GM20431 (cell line): Measurements from ENCODE around the gene CBX8.

Experiments
- in situ Hi-C: fragments of 300-500 bp; cut with MseI, MboI; formaldehyde crosslinking; loops from one replicate; pipeline ENCODE4 v1.15.0; 2020; ENCODE audit warnings: low sequenced_read_pairs; ENCODE audit not compliant: unreplicated experiment

CBX8 gene

GRCh38 chr17:79821331-79822095, 24.6 kb upstream of the CBX8 start:
- in situ Hi-C loops = no loop called here

GRCh38 chr17:79820959-79821330, 24.1 kb upstream of the CBX8 start:
- in situ Hi-C loops = no loop called here

- in situ Hi-C loops = no loop called here
Observed at GRCh38 chr17:79819534-79820276, 22.8 kb upstream of the CBX8 start.

GRCh38 chr17:79819085-79819484, 22.2 kb upstream of the CBX8 start:
- in situ Hi-C loops = no loop called here

- in situ Hi-C loops = no loop called here
Observed at GRCh38 chr17:79818026-79818758, 21.3 kb upstream of the CBX8 start.

- in situ Hi-C loops = no loop called here
Observed at GRCh38 chr17:79815836-79816461, 19.1 kb upstream of the CBX8 start.

- in situ Hi-C loops = no loop called here
Observed at GRCh38 chr17:79814974-79815835, 18.3 kb upstream of the CBX8 start.

- in situ Hi-C loops = no loop called here
Observed at GRCh38 chr17:79814127-79814973, 17.5 kb upstream of the CBX8 start.

- in situ Hi-C loops = no loop called here
Observed at GRCh38 chr17:79813297-79814126, 16.6 kb upstream of the CBX8 start.

- in situ Hi-C loops = no loop called here
Observed at GRCh38 chr17:79812353-79813258, 15.7 kb upstream of the CBX8 start.

- in situ Hi-C loops = no loop called here
Observed at GRCh38 chr17:79811868-79812352, 15.0 kb upstream of the CBX8 start.

GRCh38 chr17:79811011-79811867, 14.4 kb upstream of the CBX8 start:
- in situ Hi-C loops = no loop called here

- in situ Hi-C loops = no loop called here
Observed at GRCh38 chr17:79810130-79811010, 13.5 kb upstream of the CBX8 start.

GRCh38 chr17:79809530-79810129, 12.8 kb upstream of the CBX8 start:
- in situ Hi-C loops = no loop called here
